Upper lobe of right lung (tissue), 1 donor: Measurements from ENCODE around the gene RBM22. TPM values are rescaled to one million over a fixed set of nuclear protein-coding genes. Genes with fewer than 3 reads are reported as not detected.

Source experiments
- ATAC-seq: fragments of 200-7000 bp; cut with Tn5 transposase; one replicate; pipeline ENCODE4 v1.9.1; 2020; ENCODE audit warnings: mild to moderate bottlenecking, moderate library complexity
- DNase-seq: peaks from one replicate; pipeline ENCODE4 v3.0.0-alpha.2; 2020
- H3K27ac ChIP-seq: fragments of 200-600 bp; one replicate; pipeline ENCODE4 v1.8.0; 2022
- H3K27me3 ChIP-seq: fragments of 200-600 bp; one replicate; pipeline ENCODE4 v1.8.0; 2022; ENCODE audit warnings: mild to moderate bottlenecking
- H3K36me3 ChIP-seq: fragments of 200-600 bp; one replicate; pipeline ENCODE4 v1.8.0; 2022
- H3K4me1 ChIP-seq: fragments of 200-600 bp; one replicate; pipeline ENCODE4 v1.8.0; 2022
- H3K4me3 ChIP-seq: fragments of 200-600 bp; one replicate; pipeline ENCODE4 v1.8.0; 2022; ENCODE audit warnings: mild to moderate bottlenecking
- H3K9me3 ChIP-seq: fragments of 200-600 bp; one replicate; pipeline ENCODE4 v1.8.0; 2022
- CTCF ChIP-seq: fragments of 200-600 bp; IDR thresholded peaks from one replicate; pipeline ENCODE4 v1.8.0; 2022; ENCODE audit warnings: antibody characterized with exemption
- intact Hi-C: fragments of 100-400 bp; cut with DNase I; formaldehyde crosslinking; loops from one replicate; pipeline ENCODE4 v1.11.0; 2022
- total RNA-seq: library from RNA; stranded (reverse); fragmentation: NEBNext Ultra II Directional; extraction: Animal tissue kit (Norgen Biotek cat#: 25700); gene quantifications from one replicate; pipeline ENCODE4 v1.2.1, GENCODE V29; 2021
- donor health status: DM: no; HTN: yes; CAD: no; lungs with severe emphysema.

Gene RBM22
- total RNA-seq, 1 donor from 2014 or later: 51.2 TPM

- Histone ChIP-seq H3K36me3 (peaks cover 32% of the 10 kb centered on the region), H3K27ac (no peak overlapping the region), H3K4me3 (no peak overlapping the region), H3K9me3 (no peaks in the 10 kb centered on the region), H3K4me1 (peaks cover 19% of the 10 kb centered on the region), H3K27me3 (no peaks in the 10 kb centered on the region)
- DNase-seq (peak; percentile 52), ATAC-seq (no peak)
- TF ChIP-seq CTCF: no peak
- intact Hi-C loops: no loop called here
These were observed 50.5 kb downstream of the RBM22 start for GRCh38 chr5:150650021-150651006.

GRCh38 chr5:150649108-150650020 is 51.5 kb downstream of the RBM22 start:
- Histone ChIP-seq H3K4me1 (peaks cover 29% of the 10 kb centered on the region), H3K9me3 (no peaks in the 10 kb centered on the region), H3K36me3 (peaks cover 32% of the 10 kb centered on the region), H3K27ac (no peak overlapping the region), H3K27me3 (no peaks in the 10 kb centered on the region), H3K4me3 (no peak overlapping the region)
- ATAC-seq: no peak
- intact Hi-C loops: no loop called here
- DNase-seq: no peak
- no peak for TF ChIP-seq CTCF

- TF ChIP-seq CTCF: no peak
- no peak overlapping the region for H3K27ac ChIP-seq
- H3K36me3 ChIP-seq: peaks cover 32% of the 10 kb centered on the region
- no peaks in the 10 kb centered on the region for H3K9me3 ChIP-seq
- DNase-seq (no peak), ATAC-seq (no peak)
- no peak overlapping the region for H3K4me3 ChIP-seq
- H3K27me3 ChIP-seq: no peaks in the 10 kb centered on the region
- H3K4me1 ChIP-seq: peaks cover 38% of the 10 kb centered on the region
- intact Hi-C loops: no loop called here
These were observed 52.4 kb downstream of the RBM22 start for GRCh38 chr5:150648294-150649107.

- no peaks in the 10 kb centered on the region for H3K9me3 ChIP-seq
- no peak overlapping the region for H3K4me3 ChIP-seq
- peak; percentile 82 for DNase-seq
- no peaks in the 10 kb centered on the region for H3K27me3 ChIP-seq
- no peak overlapping the region for H3K27ac ChIP-seq
- H3K36me3 ChIP-seq: peaks cover 32% of the 10 kb centered on the region
- TF ChIP-seq CTCF: no peak
- ATAC-seq: peak; percentile 75
- intact Hi-C loops: no loop called here
- peaks cover 40% of the 10 kb centered on the region for H3K4me1 ChIP-seq
These were observed 53.3 kb downstream of the RBM22 start for GRCh38 chr5:150647275-150648251.
